H1 (cell line): ENCODE results near the gene SSH2. TPM values are rescaled to one million over a fixed set of nuclear protein-coding genes. Genes with fewer than 3 reads are reported as not detected.

Experiments used
- CEBPB ChIP-seq: IDR thresholded peaks from 2 replicates; pipeline ENCODE4 v1.6.1; 2012; ENCODE audit warnings: low read depth, low read length
- CHD7 ChIP-seq: fragments of 300-600 bp; sonication (generic); IDR thresholded peaks from 2 replicates; pipeline ENCODE4 v1.7.1; 2012; ENCODE audit warnings: low read length, moderate library complexity, mild to moderate bottlenecking, inconsistent platforms; ENCODE audit not compliant: insufficient replicate concordance
- FOSL1 ChIP-seq: IDR thresholded peaks from 2 replicates; pipeline ENCODE4 v1.6.1; 2011; ENCODE audit warnings: mild to moderate bottlenecking, low read depth, low read length, moderate library complexity; ENCODE audit not compliant: insufficient read depth
- polyA plus RNA-seq, 7 experiments: library from polyadenylated mRNA; depleted of rRNA in 3 of 7; stranded (reverse) in 5 of 7; unstranded in 2 of 7; fragments of >200 nt in 5 of 7; fragments of 200-250 nt in 2 of 7; gene quantifications; 1 replicate in 5 of 7; 2 replicates in 1 of 7; 4 replicates in 1 of 7; pipeline versions ENCODE4 v1.2.1 to v1.2.3, GENCODE V29; 2011 to 2013; ENCODE audit warnings: missing spikeins in 2 of 7, mixed read lengths in 2 of 7
- total RNA-seq: library from RNA; stranded (reverse); fragmentation: NEBNext Ultra II Directional; extraction: Animal tissue kit (Norgen Biotek cat#: 25700); gene quantifications from 2 replicates; pipeline ENCODE4 v1.2.1, GENCODE V29; 2021

Gene SSH2
- total and polyA plus RNA-seq, 2 of the 8 experiments (the other 6 are each of a cell fraction or from before 2014, with no cell fraction given), result 5.2 to 15.9 TPM

GRCh38 chr17:29800457-29800856 is 129.6 kb downstream of the SSH2 start (continued):
- no peak for TF ChIP-seq CHD7
- no peak for TF ChIP-seq CEBPB
- TF ChIP-seq FOSL1, result no peak
